ENCODE data around the gene RPF1. TPM values are rescaled to one million over a fixed set of nuclear protein-coding genes. Genes with fewer than 3 reads are reported as not detected.
"Not testable (repeated sequence)": the region's sequence is repeated elsewhere in the genome, so short reads cannot be mapped to it uniquely, and the experiment has no call there.

RPF1 gene
- total RNA-seq, 2 donors from 2014 or later, result 26.1 to 31.4 TPM

GRCh38 chr1:84434801-84435549, 44.1 kb upstream of the RPF1 start:
- H3K27ac ChIP-seq, result no peak overlapping the region
- no peak for DNase-seq
- no peaks in the 10 kb centered on the region for H3K36me3 ChIP-seq

DNA sequence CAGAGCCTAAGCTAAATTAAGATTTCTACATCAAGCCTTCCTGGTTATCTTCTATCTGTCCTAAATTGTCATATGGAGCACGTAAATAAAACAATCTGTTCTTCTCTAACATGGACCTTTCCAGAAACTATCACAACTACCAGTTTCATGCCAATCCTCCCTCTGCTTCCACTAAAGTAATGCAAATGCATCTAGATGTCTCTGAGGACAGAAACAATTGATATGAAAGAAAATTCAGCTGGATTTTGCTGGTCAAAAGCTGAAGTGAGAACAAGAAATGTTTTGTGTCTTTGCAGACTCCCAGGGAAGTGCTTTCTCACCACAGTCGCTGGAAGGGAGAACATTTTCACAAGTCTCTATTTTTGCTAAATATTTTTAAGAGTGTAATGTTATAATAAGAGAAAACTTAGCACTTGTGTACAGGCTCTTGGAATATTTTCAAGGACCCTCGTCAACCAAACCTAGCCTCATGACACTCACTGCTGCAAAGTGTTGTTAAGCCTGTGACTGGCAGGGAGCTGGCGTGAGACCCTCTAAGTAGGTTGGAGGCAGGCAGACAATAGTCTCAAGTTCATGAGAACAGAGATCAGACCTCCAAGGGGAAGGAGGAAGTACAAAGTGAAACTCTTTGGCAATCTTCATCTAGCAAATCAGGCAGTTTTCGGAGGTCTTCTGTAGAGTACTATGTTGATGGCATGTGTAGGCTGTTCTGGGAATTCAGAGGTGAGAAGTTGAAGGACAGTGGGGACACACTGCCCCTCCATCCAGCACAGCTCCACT, 42.0 kb upstream of the RPF1 start:
- Histone ChIP-seq H3K27me3 (no peaks in the 10 kb centered on the region), H3K4me3 (no peak overlapping the region), H3K4me1 (no peaks in the 10 kb centered on the region), H3K9me3 (no peaks in the 10 kb centered on the region), H3K27ac (no peak overlapping the region), H3K9ac (ENCODE audit: low read depth in 2 of 2, low read length in 2 of 2) (no peak overlapping the region), H3K36me3 (no peaks in the 10 kb centered on the region)
- no peak for TF ChIP-seq CTCF (IDR thresholded peaks at IDR 0.05)
- intact Hi-C loops (cut with DNase I), result loop anchor here (5.0 to 10.0 kb wide), 2 partner anchors 185 to 502 kb away; no protein-coding TSS in a partner anchor
- no peak for DNase-seq

More at GRCh38 chr1:84434801-84435549, 44.1 kb upstream of the RPF1 start:
- no peak overlapping the region for H3K9ac ChIP-seq (ENCODE audit: low read depth in 2 of 2, low read length in 2 of 2)
- no peaks in the 10 kb centered on the region for H3K9me3 ChIP-seq
- no peak for TF ChIP-seq CTCF (IDR thresholded peaks at IDR 0.05)
- no peaks in the 10 kb centered on the region for H3K4me1 ChIP-seq
- no peaks in the 10 kb centered on the region for H3K27me3 ChIP-seq
- intact Hi-C loops (cut with DNase I), result loop anchor here (2.0 to 10.0 kb wide), 4 partner anchors 128 to 500 kb away; no protein-coding TSS in a partner anchor
- H3K4me3 ChIP-seq, result no peak overlapping the region

GRCh38 chr1:84442256-84442655, 36.8 kb upstream of the RPF1 start:
- Histone ChIP-seq H3K27ac (no peak overlapping the region), H3K4me3 (no peak overlapping the region), H3K36me3 (no peaks in the 10 kb centered on the region), H3K9ac (ENCODE audit: low read depth in 2 of 2, low read length in 2 of 2) (no peak overlapping the region), H3K4me1 (no peaks in the 10 kb centered on the region), H3K9me3 (no peaks in the 10 kb centered on the region), H3K27me3 (no peaks in the 10 kb centered on the region)
- TF ChIP-seq CTCF (IDR thresholded peaks at IDR 0.05), result peak; percentile 39
- intact Hi-C loops (cut with DNase I), result loop anchor here (5.0 to 10.0 kb wide), 2 partner anchors 83 to 310 kb away; no protein-coding TSS in a partner anchor
- no peak for DNase-seq

DNA sequence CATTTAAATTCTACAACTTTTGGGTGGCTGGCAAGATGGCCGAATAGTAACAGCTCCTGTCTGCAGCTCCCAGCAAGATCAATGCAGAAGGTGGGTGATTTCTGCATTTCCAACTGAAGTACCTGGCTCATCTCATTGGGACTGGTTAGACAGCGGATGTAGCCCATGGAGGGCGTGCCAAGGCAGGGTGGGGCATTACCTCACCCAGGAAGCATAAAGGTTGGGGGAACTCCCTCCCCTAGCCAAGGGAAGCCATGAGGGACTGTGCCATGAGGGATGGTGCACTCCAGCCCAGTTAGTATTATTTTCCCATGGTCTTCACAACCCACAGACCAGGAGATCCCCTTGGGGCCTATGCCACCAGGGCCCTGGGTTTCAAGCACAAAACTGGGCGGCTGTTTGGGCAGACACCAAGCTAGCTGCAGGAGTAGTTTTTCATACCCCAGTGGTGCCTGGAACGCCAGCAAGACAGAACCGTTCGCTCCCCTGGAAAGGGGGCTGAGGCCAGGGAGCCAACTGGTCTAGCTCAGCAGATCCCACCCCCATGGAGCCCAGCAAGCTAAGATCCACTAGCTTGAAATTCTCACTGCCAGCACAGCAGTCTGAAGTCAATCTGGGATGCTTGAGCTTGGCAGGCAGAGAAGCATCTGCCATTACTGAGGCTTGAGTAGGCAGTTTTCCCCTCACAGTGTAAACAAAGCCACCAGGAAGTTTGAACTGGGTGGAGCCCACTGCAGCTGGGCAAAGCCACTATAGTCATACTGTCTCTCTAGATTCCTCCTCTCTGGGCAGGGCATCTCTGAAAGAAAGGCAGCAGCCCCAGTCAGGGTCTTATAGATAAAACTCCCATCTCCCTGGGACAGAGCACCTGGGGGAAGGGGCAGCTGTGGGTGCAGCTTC, 36.1 kb upstream of the RPF1 start:
- not testable (repeated sequence) for H3K27ac ChIP-seq; H3K4me1 ChIP-seq; H3K9ac ChIP-seq (ENCODE audit: low read depth in 2 of 2, low read length in 2 of 2); H3K9me3 ChIP-seq; H3K27me3 ChIP-seq; H3K4me3 ChIP-seq; H3K36me3 ChIP-seq
- intact Hi-C loops (cut with DNase I), result loop anchor here (5.0 to 10.0 kb wide), 2 partner anchors 82 to 309 kb away; no protein-coding TSS in a partner anchor
- DNase-seq, result peak; percentile 68

DNA sequence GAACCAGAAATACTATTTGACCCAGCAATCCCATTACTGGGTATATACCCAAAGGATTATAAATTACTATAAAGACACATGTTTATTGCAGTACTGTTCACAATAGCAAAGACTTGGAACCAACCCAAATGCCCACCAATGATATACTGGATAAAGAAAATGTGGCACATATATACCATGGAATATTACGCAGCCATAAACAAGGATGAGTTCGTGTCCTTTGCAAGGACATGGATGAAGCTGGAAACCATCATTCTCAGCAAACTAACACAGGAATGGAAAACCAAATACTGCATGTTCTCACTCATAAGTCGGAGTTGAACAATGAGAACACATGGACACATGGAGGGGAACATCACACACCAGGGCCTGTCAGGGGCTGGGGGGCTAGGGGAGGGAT, 30.4 kb upstream of the RPF1 start:
- not testable (repeated sequence) for H3K4me1 ChIP-seq; H3K9me3 ChIP-seq; H3K4me3 ChIP-seq; H3K9ac ChIP-seq (ENCODE audit: low read depth in 2 of 2, low read length in 2 of 2); DNase-seq; H3K27ac ChIP-seq; H3K36me3 ChIP-seq; H3K27me3 ChIP-seq
- intact Hi-C loops (cut with DNase I), result loop anchor here (10.0 kb wide), 1 partner anchor 76 kb away; no protein-coding TSS in a partner anchor

DNA sequence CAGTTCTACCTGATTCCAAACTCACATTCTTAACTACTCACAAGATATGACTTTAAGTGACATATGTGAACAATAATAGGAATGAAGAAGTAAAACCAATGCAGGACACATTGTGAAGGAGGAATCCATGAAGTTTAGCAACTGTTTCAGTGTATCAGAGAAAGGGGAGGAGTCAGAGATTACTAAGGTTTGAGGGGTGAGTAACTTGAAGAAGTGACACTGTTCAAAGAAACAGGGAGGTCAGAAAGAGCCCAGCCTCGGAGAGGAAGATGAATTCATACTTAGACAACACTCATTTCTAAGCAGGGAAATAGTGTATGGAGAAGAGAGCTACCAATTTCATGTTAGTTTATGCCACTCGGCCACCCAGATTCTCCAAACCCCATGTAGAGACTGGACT, 28.2 kb upstream of the RPF1 start:
- DNase-seq, result no peak
- intact Hi-C loops (cut with DNase I), result no loop called here
- TF ChIP-seq CTCF (IDR thresholded peaks at IDR 0.05), result no peak

More for the DNA sequence above, 28.2 kb upstream of the RPF1 start:
- Histone ChIP-seq H3K9ac (ENCODE audit: low read depth in 2 of 2, low read length in 2 of 2) (no peak overlapping the region), H3K4me1 (no peaks in the 10 kb centered on the region), H3K27me3 (no peaks in the 10 kb centered on the region), H3K36me3 (no peaks in the 10 kb centered on the region), H3K9me3 (no peaks in the 10 kb centered on the region), H3K4me3 (no peak overlapping the region), H3K27ac (no peak overlapping the region)
